Kidney (tissue), 14 donors: ENCODE results near the gene GPR4. TPM values are rescaled to one million over a fixed set of nuclear protein-coding genes. Genes with fewer than 3 reads are reported as not detected.
"Not testable (repeated sequence)": the region's sequence is repeated elsewhere in the genome, so short reads cannot be mapped to it uniquely, and the experiment has no call there.

Experiments
- DNase-seq, 5 donors: peaks; one replicate each; pipeline ENCODE4 v3.0.0-alpha.2; 2013 to 2020
- FAIRE-seq: peaks from 2 replicates; lab custom pipeline; 2012; peaks lifted over from hg19 to GRCh38; lab: Jason Lieb, UNC
- H3K27ac ChIP-seq, 2 donors: one replicate each; pipeline ENCODE4 v1.7.0; 2013; ENCODE audit warnings: low read depth in 2 of 2, low read length in 2 of 2, inconsistent platforms in 1 of 2
- H3K27me3 ChIP-seq: one replicate; pipeline ENCODE4 v1.7.1; 2013; ENCODE audit warnings: low read length, inconsistent platforms; ENCODE audit not compliant: control insufficient read depth, insufficient read depth
- H3K36me3 ChIP-seq, 3 donors: one replicate each; pipeline versions ENCODE4 v1.7.0 to v1.7.1; 2013; ENCODE audit warnings: low read length in 3 of 3, control low read depth in 1 of 3, inconsistent platforms in 1 of 3; ENCODE audit not compliant: insufficient read depth in 3 of 3, control insufficient read depth in 2 of 3
- H3K4me1 ChIP-seq, 3 donors: one replicate each; pipeline versions ENCODE4 v1.7.0 to v1.7.1; 2013; ENCODE audit warnings: low read length in 3 of 3, inconsistent platforms in 1 of 3, low read depth in 1 of 3; ENCODE audit not compliant: control insufficient read depth in 2 of 3, insufficient read depth in 2 of 3
- H3K4me3 ChIP-seq, 3 donors: one replicate each; pipeline versions ENCODE4 v1.7.0 to v1.8.1; 2013; ENCODE audit warnings: low read length in 3 of 3, control low read depth in 1 of 3, inconsistent platforms in 1 of 3
- H3K9ac ChIP-seq, 3 donors: one replicate each; pipeline versions ENCODE4 v1.7.0 to v1.7.1; 2013; ENCODE audit warnings: low read length in 3 of 3, control low read depth in 1 of 3, inconsistent platforms in 1 of 3
- H3K9me3 ChIP-seq, 3 donors: one replicate each; pipeline versions ENCODE4 v1.7.0 to v1.7.1; 2013; ENCODE audit warnings: low read length in 3 of 3, control low read depth in 1 of 3, inconsistent platforms in 1 of 3; ENCODE audit not compliant: control insufficient read depth in 2 of 3, insufficient read depth in 1 of 3
- CTCF ChIP-seq: IDR thresholded peaks from 3 replicates; pipeline ENCODE4 v1.5.1; 2012; ENCODE audit warnings: mild to moderate bottlenecking, moderate library complexity, borderline replicate concordance; ENCODE audit not compliant: insufficient read depth; ENCODE audit errors: extremely low read depth
- intact Hi-C: fragments of 100-400 bp; cut with DNase I; formaldehyde crosslinking; loops from one replicate; pipeline ENCODE4 v1.11.1; 2022
- polyA plus RNA-seq: library from polyadenylated mRNA; stranded (reverse); fragments of 350-450 nt; fragmentation: Illumina TruSeq; extraction: RNeasy Lipid Tissue Mini Kit (QIAGEN cat#74804); gene quantifications from one replicate; pipeline ENCODE4 v1.2.3, GENCODE V29; 2014; ENCODE audit warnings: low read depth, low replicate concordance; ENCODE audit not compliant: insufficient read depth
- total RNA-seq: library from RNA; stranded (reverse); fragmentation: NEBNext Ultra II Directional; extraction: Animal tissue kit (Norgen Biotek cat#: 25700); gene quantifications from one replicate; pipeline ENCODE4 v1.2.1, GENCODE V29; 2021
- donor health status: control.
- donor health status: control.
- donor health status: control.
- donor health status: control.
- donor health status: control.
- donor health status: DM: yes; HTN: yes; CAD: no.
- donor health status: Normal renal cell carcinoma (clear cell type).

Gene GPR4
- total and polyA plus RNA-seq, 2 donors from 2014 or later, result 6.8 to 9.7 TPM

GRCh38 chr19:45621389-45621788 is 19.4 kb upstream of the GPR4 start:
- no peak for TF ChIP-seq CTCF
- intact Hi-C loops, result no loop called here
- Histone ChIP-seq H3K27me3 (no peaks in the 10 kb centered on the region), H3K9me3 (no peaks in the 10 kb centered on the region), H3K4me3 (no peak overlapping the region), H3K4me1 (no peaks in the 10 kb centered on the region), H3K36me3 (peaks cover 0 to 7% (median 7%) of the 10 kb centered on the region in 3 donors), H3K9ac (no peak overlapping the region), H3K27ac (no peak overlapping the region)
- no peak for FAIRE-seq
- no peak for DNase-seq

- Histone ChIP-seq H3K36me3 (peaks cover 0 to 7% (median 5%) of the 10 kb centered on the region in 3 donors), H3K27me3 (no peaks in the 10 kb centered on the region), H3K4me1 (no peaks in the 10 kb centered on the region), H3K4me3 (no peak overlapping the region), H3K9me3 (no peaks in the 10 kb centered on the region), H3K9ac (no peak overlapping the region), H3K27ac (no peak overlapping the region)
- no peak for DNase-seq
- FAIRE-seq, result no peak
- intact Hi-C loops, result no loop called here
- TF ChIP-seq CTCF, result no peak
Measured at GRCh38 chr19:45616704-45617017, 14.6 kb upstream of the GPR4 start.

GRCh38 chr19:45615795-45616703 is 14.0 kb upstream of the GPR4 start:
- no peak for TF ChIP-seq CTCF
- Histone ChIP-seq H3K4me3 (peak overlapping the region in 1 of 3 donors; percentile 62), H3K4me1 (no peaks in the 10 kb centered on the region), H3K36me3 (peaks cover 0 to 5% (median 5%) of the 10 kb centered on the region in 3 donors), H3K9ac (peak overlapping the region in 1 of 3 donors; percentile 35), H3K27ac (peak overlapping the region in 1 of 2 donors; percentile 37), H3K27me3 (no peaks in the 10 kb centered on the region), H3K9me3 (no peaks in the 10 kb centered on the region)
- FAIRE-seq, result no peak
- intact Hi-C loops, result no loop called here
- DNase-seq, result peak; percentile 93 to 99 (median 98)

GRCh38 chr19:45615056-45615455 is 13.0 kb upstream of the GPR4 start:
- H3K9me3 ChIP-seq, intact Hi-C loops, H3K4me3 ChIP-seq, H3K4me1 ChIP-seq, H3K27ac ChIP-seq, H3K36me3 ChIP-seq, DNase-seq, FAIRE-seq, H3K27me3 ChIP-seq, H3K9ac ChIP-seq: not testable (repeated sequence)
